Spleen (tissue), 7 donors: ENCODE data around the gene ACAD9.

Experiments
- POLR2A ChIP-seq, 3 donors: fragments of 450-650 bp; IDR thresholded peaks; one replicate each; pipeline ENCODE4 v1.5.1; 2017; ENCODE audit warnings: antibody characterized with exemption in 3 of 3, mild to moderate bottlenecking in 1 of 3
- POLR2AphosphoS5 ChIP-seq, 3 donors: sonication (generic); formaldehyde crosslinking; IDR thresholded peaks; one replicate each; pipeline ENCODE4 v1.5.1; 2017; ENCODE audit warnings: antibody characterized with exemption in 3 of 3
- TF ChIP-seq, protein P1 (sequence below), 11 experiments: fragments of 200-600 bp in 7 of 11; fragments of 450-650 bp in 4 of 11; sonication (generic) in 4 of 11; IDR thresholded peaks in 8 of 11; conservative IDR thresholded peaks in 3 of 11; 1 replicate in 7 of 11; 2 replicates in 4 of 11; pipeline versions ENCODE4 v1.4.0 to v1.8.0; 2016 to 2021; ENCODE audit warnings: antibody characterized with exemption in 11 of 11, inconsistent platforms in 4 of 11, mild to moderate bottlenecking in 1 of 11
- donor health status: DM: no; HTN: no; CAD: no; lungs with moderate emphysema.
- donor health status: DM: no; HTN: no; CAD: no.
- donor health status: DM: no; HTN: no; CAD: no.

DNA sequence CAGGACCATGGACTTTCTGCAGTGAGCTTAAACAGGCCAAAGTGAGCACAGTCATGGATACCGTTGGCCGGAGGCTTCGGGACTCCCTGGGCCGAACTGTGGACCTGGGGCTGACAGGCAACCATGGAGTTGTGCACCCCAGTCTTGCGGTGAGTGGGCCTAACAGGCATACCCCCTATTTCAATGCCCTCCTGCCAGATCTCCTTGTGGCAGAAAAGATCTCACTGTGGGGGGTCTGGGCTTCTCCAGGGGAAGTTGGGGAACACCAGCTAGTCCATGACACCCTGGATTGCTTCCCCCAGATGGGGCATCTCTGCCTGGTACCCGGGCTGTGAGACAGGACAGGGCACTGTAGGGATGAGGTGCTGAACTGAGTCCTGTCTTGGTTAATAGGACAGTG is 29.5 kb downstream of the ACAD9 start:
- TF ChIP-seq, protein P1, sequence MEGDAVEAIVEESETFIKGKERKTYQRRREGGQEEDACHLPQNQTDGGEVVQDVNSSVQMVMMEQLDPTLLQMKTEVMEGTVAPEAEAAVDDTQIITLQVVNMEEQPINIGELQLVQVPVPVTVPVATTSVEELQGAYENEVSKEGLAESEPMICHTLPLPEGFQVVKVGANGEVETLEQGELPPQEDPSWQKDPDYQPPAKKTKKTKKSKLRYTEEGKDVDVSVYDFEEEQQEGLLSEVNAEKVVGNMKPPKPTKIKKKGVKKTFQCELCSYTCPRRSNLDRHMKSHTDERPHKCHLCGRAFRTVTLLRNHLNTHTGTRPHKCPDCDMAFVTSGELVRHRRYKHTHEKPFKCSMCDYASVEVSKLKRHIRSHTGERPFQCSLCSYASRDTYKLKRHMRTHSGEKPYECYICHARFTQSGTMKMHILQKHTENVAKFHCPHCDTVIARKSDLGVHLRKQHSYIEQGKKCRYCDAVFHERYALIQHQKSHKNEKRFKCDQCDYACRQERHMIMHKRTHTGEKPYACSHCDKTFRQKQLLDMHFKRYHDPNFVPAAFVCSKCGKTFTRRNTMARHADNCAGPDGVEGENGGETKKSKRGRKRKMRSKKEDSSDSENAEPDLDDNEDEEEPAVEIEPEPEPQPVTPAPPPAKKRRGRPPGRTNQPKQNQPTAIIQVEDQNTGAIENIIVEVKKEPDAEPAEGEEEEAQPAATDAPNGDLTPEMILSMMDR (IDR thresholded peaks at IDR 0.05 in 8 of 11, conservative IDR thresholded peaks at IDR 0.05 in 3 of 11): no peak
- TF ChIP-seq POLR2AphosphoS5 (IDR thresholded peaks at IDR 0.05) (no peak), POLR2A (IDR thresholded peaks at IDR 0.05) (no peak)
